Measurements from ENCODE around the gene TEX13B.

TEX13B gene

DNA sequence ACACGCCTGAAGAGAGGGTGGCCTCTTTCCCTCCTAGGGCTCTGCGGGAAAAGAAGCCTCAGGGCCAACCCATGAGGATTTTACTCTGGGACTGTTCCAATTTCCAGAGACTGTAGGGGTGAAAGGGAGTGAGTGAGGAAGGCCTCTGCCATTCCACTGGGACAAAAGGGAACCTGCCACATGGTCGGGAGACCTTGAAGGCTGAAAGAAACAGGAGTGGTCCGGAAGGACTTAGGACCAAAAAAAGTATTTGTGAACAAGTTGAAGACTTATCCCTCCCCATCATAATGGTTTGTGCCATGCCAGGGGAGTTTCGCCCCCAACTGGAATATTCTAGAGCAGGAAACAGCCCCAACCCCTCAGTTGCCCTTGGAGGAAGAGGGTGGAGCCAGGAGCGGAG lies at the start of gene TEX13B:
TEX13B (minus strand) TSS at position 15 of the 400 bp plus-strand sequence. CDS start 243 bp downstream, outside the sequence.
- TF ChIP-seq POLR2A (IDR thresholded peaks at IDR 0.05; ENCODE audit: low read length) (no peak), GATA1 (IDR thresholded peaks at IDR 0.05; ENCODE audit: low read depth, low read length) (no peak)
- no peak for DNase-seq

- TF ChIP-seq POLR2A (IDR thresholded peaks at IDR 0.05; ENCODE audit: low read length) (no peak), GATA1 (IDR thresholded peaks at IDR 0.05; ENCODE audit: low read depth, low read length) (no peak)
- DNase-seq: no peak
Measured at GRCh38 chrX:108029928-108030711, 48.0 kb upstream of the TEX13B start.

GRCh38 chrX:108028854-108029253 lies 46.7 kb upstream of the TEX13B start:
- TF ChIP-seq POLR2A (IDR thresholded peaks at IDR 0.05; ENCODE audit: low read length) (no peak), GATA1 (IDR thresholded peaks at IDR 0.05; ENCODE audit: low read depth, low read length) (no peak)
- DNase-seq: no peak

DNA sequence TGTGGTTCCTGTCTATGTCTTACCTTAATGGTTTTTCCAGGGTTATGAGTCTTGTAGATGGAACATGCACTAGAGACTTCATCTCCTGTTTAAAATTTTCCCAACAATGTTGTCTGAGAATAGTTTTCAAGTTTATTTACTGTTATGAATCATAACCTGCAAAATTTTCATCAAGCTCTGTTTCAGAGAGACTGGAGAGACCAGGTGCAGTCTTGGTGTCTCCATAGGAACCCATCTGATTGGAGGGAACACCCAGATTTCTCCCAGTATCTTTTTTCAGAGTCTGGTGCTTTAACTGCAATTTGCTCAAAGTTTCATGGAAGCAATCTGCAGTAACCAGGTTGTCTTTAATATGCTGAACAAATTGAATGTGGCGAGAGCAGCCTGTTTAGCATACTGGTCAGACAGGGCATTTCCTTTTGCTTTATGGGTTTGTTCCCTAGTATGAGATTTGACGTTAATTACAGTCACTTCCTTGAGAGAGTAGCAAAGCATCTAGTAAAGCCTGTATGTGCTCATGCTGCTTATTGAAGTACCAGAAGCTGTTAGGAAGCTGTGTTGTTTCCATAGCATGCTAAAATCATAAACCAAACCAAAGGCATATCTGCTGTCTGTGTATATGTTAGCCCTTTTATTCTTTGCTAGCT lies 43.9 kb upstream of the TEX13B start:
- TF ChIP-seq POLR2A (IDR thresholded peaks at IDR 0.05; ENCODE audit: low read length): no peak
- no peak for TF ChIP-seq GATA1 (IDR thresholded peaks at IDR 0.05; ENCODE audit: low read depth, low read length)
- DNase-seq: no peak

- no peak for DNase-seq
- TF ChIP-seq POLR2A (IDR thresholded peaks at IDR 0.05; ENCODE audit: low read length) (no peak), GATA1 (IDR thresholded peaks at IDR 0.05; ENCODE audit: low read depth, low read length) (no peak)
Measured at GRCh38 chrX:108025376-108025775, 43.2 kb upstream of the TEX13B start.

- DNase-seq: no peak
- TF ChIP-seq POLR2A (IDR thresholded peaks at IDR 0.05; ENCODE audit: low read length): no peak
- TF ChIP-seq GATA1 (IDR thresholded peaks at IDR 0.05; ENCODE audit: low read depth, low read length): no peak
Measured at GRCh38 chrX:108022491-108023089, 40.4 kb upstream of the TEX13B start.

- TF ChIP-seq POLR2A (IDR thresholded peaks at IDR 0.05; ENCODE audit: low read length) (no peak), GATA1 (IDR thresholded peaks at IDR 0.05; ENCODE audit: low read depth, low read length) (no peak)
- peak; percentile 8 to 30 for DNase-seq
Measured at GRCh38 chrX:108020631-108021030, 38.5 kb upstream of the TEX13B start.

- no peak for TF ChIP-seq POLR2A (IDR thresholded peaks at IDR 0.05; ENCODE audit: low read length)
- TF ChIP-seq GATA1 (IDR thresholded peaks at IDR 0.05; ENCODE audit: low read depth, low read length): no peak
- DNase-seq: no peak
Measured at GRCh38 chrX:108019382-108019875, 37.3 kb upstream of the TEX13B start.

- no peak for DNase-seq
- TF ChIP-seq GATA1 (IDR thresholded peaks at IDR 0.05; ENCODE audit: low read depth, low read length) (no peak), POLR2A (IDR thresholded peaks at IDR 0.05; ENCODE audit: low read length) (no peak)
Measured at GRCh38 chrX:108018656-108019381, 36.6 kb upstream of the TEX13B start.

- peak; percentile 22 to 26 for DNase-seq
- no peak for TF ChIP-seq GATA1 (IDR thresholded peaks at IDR 0.05; ENCODE audit: low read depth, low read length)
- TF ChIP-seq POLR2A (IDR thresholded peaks at IDR 0.05; ENCODE audit: low read length): no peak
Measured at GRCh38 chrX:108001218-108001814, 19.1 kb upstream of the TEX13B start.

DNA sequence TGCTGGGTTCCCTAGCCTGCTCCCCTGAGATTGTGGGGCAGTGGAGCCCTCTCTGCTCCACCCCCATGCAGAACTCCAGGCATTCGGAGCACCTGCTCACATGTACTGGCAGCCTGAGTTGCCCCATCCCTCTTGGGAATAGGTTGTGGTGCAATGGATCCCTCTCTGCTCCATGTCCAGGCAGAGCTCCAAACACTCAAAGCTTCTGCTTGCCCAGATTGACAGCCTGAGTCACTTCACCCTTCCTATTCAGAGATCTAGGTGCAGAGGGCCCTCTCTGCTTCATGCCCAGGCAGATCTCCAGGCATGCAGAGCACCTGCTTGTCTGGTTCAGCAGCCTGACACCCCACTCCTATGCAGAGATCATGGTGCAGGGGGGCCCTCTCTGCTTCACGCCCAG lies 18.6 kb upstream of the TEX13B start:
- TF ChIP-seq GATA1 (IDR thresholded peaks at IDR 0.05; ENCODE audit: low read depth, low read length) (no peak), POLR2A (IDR thresholded peaks at IDR 0.05; ENCODE audit: low read length) (no peak)
- no peak for DNase-seq

DNA sequence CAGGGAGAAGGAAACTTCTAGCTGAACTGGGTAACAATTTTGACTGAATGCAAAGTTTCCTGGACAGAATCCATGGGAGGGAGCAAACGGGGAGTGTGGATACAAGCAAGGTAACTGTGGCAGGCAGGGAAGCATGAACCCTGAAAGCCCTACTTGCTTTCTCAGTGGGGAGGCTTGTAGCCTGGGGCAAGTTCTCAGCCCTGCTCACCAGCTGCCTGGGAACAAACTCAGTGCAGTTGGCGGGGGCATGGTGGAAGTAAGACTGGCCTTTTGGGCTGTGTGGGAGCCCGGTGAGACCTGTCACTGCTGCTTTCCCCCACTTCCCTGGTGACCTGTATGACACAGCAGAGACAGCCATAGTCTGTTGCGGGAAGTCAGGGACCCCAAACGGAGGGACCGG lies 14.0 kb upstream of the TEX13B start:
- TF ChIP-seq POLR2A (IDR thresholded peaks at IDR 0.05; ENCODE audit: low read length) (no peak), GATA1 (IDR thresholded peaks at IDR 0.05; ENCODE audit: low read depth, low read length) (no peak)
- no peak for DNase-seq

DNA sequence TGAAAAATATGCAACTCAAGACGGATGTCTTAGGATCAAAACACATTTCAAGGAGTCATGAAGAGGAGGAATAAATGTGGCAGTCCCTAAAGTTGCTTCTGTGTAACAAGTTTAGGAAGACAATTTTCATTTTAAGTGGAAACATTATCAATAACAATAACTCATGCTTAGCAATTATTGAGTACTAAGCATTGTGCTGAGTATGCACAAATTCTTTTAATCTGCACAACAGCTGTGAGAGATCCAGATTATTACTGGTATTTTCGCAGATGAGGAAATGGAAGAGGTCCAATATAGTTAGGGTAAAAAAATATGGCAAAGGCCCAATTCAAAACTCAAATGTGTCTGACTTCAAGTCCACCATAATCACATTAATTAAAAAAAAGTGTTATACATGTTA lies 2.9 kb upstream of the TEX13B start:
- DNase-seq: no peak
- TF ChIP-seq POLR2A (IDR thresholded peaks at IDR 0.05; ENCODE audit: low read length): no peak

Data from erythroblast (primary cell).